GM06990 (cell line): Measurements from ENCODE around the gene NUP210L.
"Not testable (repeated sequence)": the region's sequence is repeated elsewhere in the genome, so short reads cannot be mapped to it uniquely, and the experiment has no call there.

Experiments
- DNase-seq: peaks from one replicate; pipeline ENCODE4 v3.0.0-alpha.2; 2011; ENCODE audit not compliant: insufficient read length; ENCODE audit errors: extremely low read depth
- H3K27me3 ChIP-seq: replicated peaks from 2 replicates; pipeline ENCODE4 v1.6.0; 2011; ENCODE audit warnings: low read length; ENCODE audit not compliant: control insufficient read depth, insufficient read depth
- H3K36me3 ChIP-seq: 2 replicates; pipeline ENCODE4 v1.5.1; 2011; ENCODE audit warnings: low read length; ENCODE audit not compliant: control insufficient read depth, insufficient read depth
- H3K4me3 ChIP-seq: replicated peaks from 2 replicates; pipeline ENCODE4 v1.5.1; 2011; ENCODE audit warnings: low read depth, mild to moderate bottlenecking, control low read depth, low read length
- TF ChIP-seq, protein P1 (sequence below): IDR thresholded peaks from 2 replicates; pipeline ENCODE4 v1.5.1; 2011; ENCODE audit warnings: low read length, control low read depth, mild to moderate bottlenecking, inconsistent platforms; ENCODE audit not compliant: insufficient read depth, poor library complexity, severe bottlenecking

NUP210L gene

DNA sequence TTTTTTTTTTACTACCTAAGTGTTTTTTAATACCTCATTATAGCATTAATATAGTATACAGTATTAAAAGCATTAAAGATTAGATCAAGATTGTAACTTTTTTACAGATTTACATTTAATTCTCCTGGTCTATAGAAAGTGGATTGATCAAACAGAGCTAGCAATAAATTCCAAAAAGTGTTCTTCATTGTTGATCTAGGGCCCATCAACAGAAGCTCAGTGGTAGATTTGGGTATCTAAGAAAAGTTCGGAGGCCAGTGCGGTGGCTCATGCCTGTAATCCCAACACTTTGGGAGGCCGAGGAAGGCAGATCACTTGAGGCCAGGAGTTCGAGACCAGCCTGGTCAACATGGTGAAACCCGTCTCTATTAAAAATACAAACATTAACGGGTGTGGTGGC, 12.5 kb downstream of the NUP210L start:
- no peaks in the 10 kb centered on the region for H3K36me3 ChIP-seq
- H3K27me3 ChIP-seq, result no peaks in the 10 kb centered on the region
- H3K4me3 ChIP-seq, result no peak overlapping the region
- TF ChIP-seq, protein P1, sequence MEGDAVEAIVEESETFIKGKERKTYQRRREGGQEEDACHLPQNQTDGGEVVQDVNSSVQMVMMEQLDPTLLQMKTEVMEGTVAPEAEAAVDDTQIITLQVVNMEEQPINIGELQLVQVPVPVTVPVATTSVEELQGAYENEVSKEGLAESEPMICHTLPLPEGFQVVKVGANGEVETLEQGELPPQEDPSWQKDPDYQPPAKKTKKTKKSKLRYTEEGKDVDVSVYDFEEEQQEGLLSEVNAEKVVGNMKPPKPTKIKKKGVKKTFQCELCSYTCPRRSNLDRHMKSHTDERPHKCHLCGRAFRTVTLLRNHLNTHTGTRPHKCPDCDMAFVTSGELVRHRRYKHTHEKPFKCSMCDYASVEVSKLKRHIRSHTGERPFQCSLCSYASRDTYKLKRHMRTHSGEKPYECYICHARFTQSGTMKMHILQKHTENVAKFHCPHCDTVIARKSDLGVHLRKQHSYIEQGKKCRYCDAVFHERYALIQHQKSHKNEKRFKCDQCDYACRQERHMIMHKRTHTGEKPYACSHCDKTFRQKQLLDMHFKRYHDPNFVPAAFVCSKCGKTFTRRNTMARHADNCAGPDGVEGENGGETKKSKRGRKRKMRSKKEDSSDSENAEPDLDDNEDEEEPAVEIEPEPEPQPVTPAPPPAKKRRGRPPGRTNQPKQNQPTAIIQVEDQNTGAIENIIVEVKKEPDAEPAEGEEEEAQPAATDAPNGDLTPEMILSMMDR, result no peak
- DNase-seq, result no peak

DNA sequence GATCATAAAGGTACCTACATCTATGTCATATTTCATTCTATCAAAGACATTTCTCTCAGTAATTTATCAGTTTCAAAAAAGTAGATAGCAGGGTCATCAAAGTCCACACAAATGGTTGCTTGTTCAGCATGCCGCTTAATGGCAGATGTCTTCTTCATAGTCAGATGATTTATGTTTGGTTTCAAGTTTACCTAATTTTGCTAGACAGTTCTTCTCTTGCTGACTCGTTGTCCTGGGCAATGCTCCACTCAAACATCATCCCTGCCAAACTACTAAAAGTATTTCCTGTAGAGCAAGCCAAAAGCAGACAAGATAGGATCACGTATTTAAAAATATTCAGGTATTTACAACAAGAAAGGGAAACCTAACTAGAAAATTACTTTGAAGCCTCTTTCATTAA, 13.6 kb downstream of the NUP210L start:
- H3K27me3 ChIP-seq, result no peaks in the 10 kb centered on the region
- no peak for DNase-seq
- H3K36me3 ChIP-seq, result no peaks in the 10 kb centered on the region
- TF ChIP-seq, protein P1, result no peak
- H3K4me3 ChIP-seq, result no peak overlapping the region

DNA sequence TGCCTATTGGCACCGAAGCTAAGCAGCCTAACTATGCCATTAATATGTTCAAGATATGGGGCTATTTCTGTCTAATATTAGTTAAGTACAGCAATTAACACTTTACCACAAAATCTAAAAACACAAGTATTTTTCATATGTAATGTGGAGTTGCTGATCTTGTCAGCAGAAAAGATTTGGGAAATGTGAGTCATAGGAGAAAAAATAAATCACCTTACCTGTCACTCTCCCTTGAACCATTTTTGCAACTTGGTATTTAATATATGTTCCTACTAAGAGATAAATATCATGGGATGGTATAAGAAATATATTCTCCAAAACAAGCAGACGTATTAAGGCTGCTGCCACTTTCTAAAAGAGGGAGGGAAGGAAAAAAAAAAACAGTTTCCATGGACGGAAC, 17.0 kb downstream of the NUP210L start:
- DNase-seq, result no peak
- H3K36me3 ChIP-seq, result no peaks in the 10 kb centered on the region
- no peak overlapping the region for H3K4me3 ChIP-seq
- H3K27me3 ChIP-seq, result no peaks in the 10 kb centered on the region
- TF ChIP-seq, protein P1, result no peak

DNA sequence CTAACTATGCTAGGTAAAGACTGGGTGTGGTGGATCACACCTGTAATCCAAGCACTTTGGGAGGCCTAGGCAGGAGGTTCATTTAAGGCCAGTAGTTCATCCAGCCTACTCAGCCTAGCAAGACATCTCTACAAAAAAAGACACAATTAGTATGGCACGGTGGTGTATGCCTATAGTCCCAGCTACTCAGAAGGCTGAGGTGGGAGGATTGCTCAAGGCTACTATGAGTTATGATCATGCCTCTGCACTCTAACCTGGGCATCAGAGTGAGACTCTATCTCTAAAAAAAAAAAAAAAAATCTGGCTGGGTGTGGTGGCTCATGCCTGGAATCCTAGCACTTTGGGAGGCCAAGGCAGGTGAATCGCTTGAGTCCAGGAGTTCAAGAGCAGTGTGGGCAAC, 21.6 kb downstream of the NUP210L start:
- DNase-seq, result no peak
- Histone ChIP-seq H3K4me3 (no peak overlapping the region), H3K27me3 (no peaks in the 10 kb centered on the region), H3K36me3 (no peaks in the 10 kb centered on the region)
- TF ChIP-seq, protein P1, result no peak

DNA sequence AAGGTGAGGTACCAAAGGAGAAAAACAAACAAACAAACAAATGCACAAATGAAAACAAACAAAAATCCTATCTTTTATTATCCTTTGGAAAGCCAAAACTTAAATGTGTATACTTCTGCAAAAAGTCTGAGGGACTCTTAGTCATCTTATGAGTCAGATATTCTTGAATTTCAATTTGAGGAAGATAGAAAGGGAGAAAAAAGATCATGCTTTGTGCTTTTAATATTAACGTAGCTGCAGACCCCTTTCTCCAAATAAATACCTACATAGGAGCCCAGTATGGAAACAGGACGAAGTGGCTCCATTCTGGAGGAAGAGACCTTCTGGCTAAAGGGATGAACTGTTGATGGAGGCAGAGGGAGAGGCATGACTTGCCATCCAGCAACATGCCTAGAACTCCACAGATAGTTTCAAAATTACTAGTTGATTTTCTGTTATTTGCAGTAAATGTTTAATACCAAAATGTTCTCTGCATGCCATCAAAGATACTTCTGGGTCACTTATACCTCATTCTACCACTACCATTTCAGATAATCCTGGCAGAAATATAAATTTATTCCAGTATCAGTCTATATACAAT, 25.4 kb downstream of the NUP210L start:
- Histone ChIP-seq H3K4me3 (no peak overlapping the region), H3K27me3 (no peaks in the 10 kb centered on the region), H3K36me3 (no peaks in the 10 kb centered on the region)
- TF ChIP-seq, protein P1, result no peak
- no peak for DNase-seq

DNA sequence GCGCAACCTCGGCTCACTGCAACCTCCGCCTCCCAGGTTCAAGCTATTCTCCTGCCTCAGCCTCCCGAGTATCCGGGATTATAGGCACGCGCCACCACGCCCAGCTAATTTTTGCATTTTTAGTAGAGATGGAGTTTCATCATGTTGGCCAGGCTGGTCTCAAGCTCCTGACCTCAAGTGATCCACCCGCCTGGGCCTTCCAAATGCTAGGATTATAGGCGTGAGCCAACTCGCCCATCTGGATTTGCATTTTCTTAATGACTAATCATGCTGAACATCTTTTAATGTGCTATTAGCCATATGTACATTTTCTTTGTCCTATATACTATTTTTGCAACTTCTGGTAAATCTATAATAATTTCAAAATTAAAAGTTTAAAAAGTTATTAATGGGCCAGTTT, 31.7 kb downstream of the NUP210L start:
- H3K4me3 ChIP-seq, DNase-seq, H3K27me3 ChIP-seq, H3K36me3 ChIP-seq: not testable (repeated sequence)
